Activated CD4-positive, alpha-beta memory T cell treated with anti-CD3 and anti-CD28 coated beads, Interleukin-2, amount 10 ng/mL, durations not matched to agents 7 days and 5 days (primary cell): Measurements from ENCODE around the gene A4GALT. TPM values are rescaled to one million over a fixed set of nuclear protein-coding genes. Genes with fewer than 3 reads are reported as not detected.

ENCODE experiments used
- CTCF ChIA-PET: fragments of 350-600 bp; sonication (Branson Sonifier 250); formaldehyde crosslinking; loops from one replicate; lab custom pipeline; 2021; ENCODE audit warnings: antibody characterized with exemption, inconsistent platforms; lab: Charles Lee
- POLR2A ChIA-PET: fragments of 350-600 bp; sonication (Branson Sonifier 250); formaldehyde crosslinking; loops from one replicate; lab custom pipeline; 2021; ENCODE audit warnings: antibody characterized with exemption; lab: Charles Lee
- DNase-seq: peaks from one replicate; pipeline ENCODE4 v3.0.0-alpha.2; 2020
- H3K27ac Mint-ChIP-seq: one replicate; pipeline ENCODE4 v1.8.0; 2021; ENCODE audit warnings: mild to moderate bottlenecking, mixed read lengths
- H3K27me3 Mint-ChIP-seq: one replicate; pipeline ENCODE4 v1.8.0; 2021; ENCODE audit warnings: mixed read lengths
- H3K36me3 Mint-ChIP-seq: one replicate; pipeline ENCODE4 v1.8.0; 2021; ENCODE audit warnings: low read depth, mixed read lengths
- H3K4me1 Mint-ChIP-seq: one replicate; pipeline ENCODE4 v1.8.0; 2021; ENCODE audit warnings: mixed read lengths
- H3K4me3 Mint-ChIP-seq: one replicate; pipeline ENCODE4 v1.8.0; 2021; ENCODE audit warnings: mild to moderate bottlenecking, mixed read lengths
- H3K9me3 Mint-ChIP-seq: one replicate; pipeline ENCODE4 v1.8.0; 2021; ENCODE audit warnings: mixed read lengths
- total RNA-seq, 2 experiments: library from RNA; stranded (reverse); gene quantifications; one replicate each; pipeline ENCODE4 v1.2.3, GENCODE V29; 2021

A4GALT gene
- total RNA-seq, 2 experiments from 2014 or later = 0.58 to 0.63 TPM

- Mint-ChIP-seq H3K27ac (no peak overlapping the region), H3K27me3 (no peaks in the 10 kb centered on the region), H3K36me3 (peaks cover 3% of the 10 kb centered on the region), H3K4me3 (no peak overlapping the region), H3K9me3 (no peaks in the 10 kb centered on the region), H3K4me1 (peaks cover 29% of the 10 kb centered on the region)
- POLR2A ChIA-PET = interaction anchor here (3.9 to 5.8 kb wide), 2 partner anchors 30 kb away, joined by 29 to 79 read pairs; partner anchors contain the start of gene POLDIP3
- CTCF ChIA-PET = no interaction called here
- DNase-seq = no peak
These were observed 75.2 kb downstream of the A4GALT start for GRCh38 chr22:42645341-42645937.

DNA sequence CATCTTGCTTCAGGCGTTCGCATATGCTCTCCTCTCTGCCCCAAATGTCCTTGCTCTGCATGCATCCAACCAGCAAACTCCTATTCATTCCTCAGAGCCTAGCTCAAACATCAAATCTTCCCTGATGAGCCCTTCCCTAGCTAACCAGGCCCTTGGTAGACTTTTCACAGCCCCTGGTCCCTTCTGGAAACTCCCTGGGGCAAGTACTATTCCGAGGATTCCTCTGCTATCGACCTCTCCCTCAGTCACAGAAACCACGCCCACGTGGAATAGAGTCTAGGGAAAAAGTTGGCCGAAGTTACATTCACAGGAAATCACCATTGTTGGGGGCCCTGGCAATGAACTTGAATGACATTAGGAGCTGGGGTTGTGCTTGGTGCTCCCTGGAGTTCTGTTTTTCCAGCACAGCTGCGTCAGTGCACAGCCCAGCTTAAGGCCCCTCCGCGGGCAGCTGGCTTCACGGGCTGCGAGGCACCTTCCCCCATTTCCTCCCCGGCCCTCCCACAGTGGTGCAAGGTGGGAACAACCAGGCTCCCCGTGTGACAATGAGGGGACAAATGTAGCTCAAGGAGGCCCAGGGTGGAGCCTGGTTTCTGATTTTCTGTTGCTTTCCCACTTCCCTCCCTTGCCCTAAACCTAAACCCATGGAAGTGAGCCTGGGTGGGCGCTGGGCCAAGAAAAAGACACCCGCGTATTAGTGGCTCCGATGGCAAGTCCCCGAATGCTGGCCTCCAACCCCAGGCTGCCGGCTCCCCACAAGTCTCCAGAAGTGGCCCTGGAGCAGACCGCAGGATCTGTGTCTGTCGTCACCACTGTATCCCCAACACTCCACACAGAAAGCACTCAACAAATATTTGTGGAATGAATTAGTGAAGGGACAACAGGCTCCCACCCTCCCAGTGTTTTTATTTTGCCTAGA, 76.0 kb downstream of the A4GALT start:
- Mint-ChIP-seq H3K4me1 (peaks cover 28% of the 10 kb centered on the region), H3K4me3 (no peak overlapping the region), H3K9me3 (no peaks in the 10 kb centered on the region), H3K27ac (no peak overlapping the region), H3K27me3 (no peaks in the 10 kb centered on the region), H3K36me3 (peaks cover 3% of the 10 kb centered on the region)
- ChIA-PET POLR2A (interaction anchor here (3.9 kb wide), 1 partner anchor 29 kb away, joined by 29 read pairs; the partner anchor contains the start of gene POLDIP3), CTCF (interaction anchor here (0.5 kb wide), 2 partner anchors 118 to 482 kb away, joined by 3 read pairs; no protein-coding TSS in a partner anchor)
- no peak for DNase-seq

GRCh38 chr22:42643634-42644421, 76.8 kb downstream of the A4GALT start:
- no peak overlapping the region for H3K27ac Mint-ChIP-seq

DNA sequence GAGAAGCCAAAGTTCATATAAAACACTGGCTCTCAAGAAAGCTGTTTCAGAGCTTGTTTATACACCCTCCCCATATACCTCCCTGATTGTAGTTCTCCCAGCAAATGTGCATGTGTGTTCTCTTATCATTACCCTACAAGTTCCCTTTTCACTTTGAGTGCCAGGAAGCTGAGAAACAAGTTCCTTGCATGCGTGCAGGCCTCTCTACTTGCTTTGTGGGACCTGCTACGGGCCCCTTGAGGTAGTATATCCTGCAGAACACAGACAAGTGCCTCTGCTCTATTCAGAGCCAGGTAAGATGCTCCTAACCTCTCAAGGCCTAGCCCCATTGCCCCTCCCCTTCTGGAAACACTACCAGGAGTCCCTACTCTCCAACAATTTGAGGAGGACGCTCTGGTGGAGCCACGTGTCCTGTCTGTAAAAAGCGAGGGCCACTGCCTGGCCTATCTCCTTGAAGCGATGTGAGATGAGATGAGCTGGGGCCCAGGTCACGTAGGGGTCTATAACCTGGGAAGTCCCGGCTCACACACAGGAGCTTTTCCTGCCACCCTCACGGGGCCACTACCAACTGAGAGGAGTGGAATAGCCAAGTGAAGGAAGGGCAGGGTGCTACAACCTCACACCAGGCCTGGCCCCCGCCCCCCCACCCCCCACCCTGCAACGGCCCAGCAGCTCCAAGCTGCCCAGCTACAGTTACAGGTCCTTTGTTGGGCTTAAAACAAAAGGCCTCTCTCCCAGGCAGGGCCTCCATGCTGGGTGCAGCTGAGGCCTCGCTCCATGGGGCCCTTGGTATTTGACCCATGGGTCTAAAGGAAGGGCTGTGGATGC, 77.7 kb downstream of the A4GALT start:
- H3K4me1 Mint-ChIP-seq = peaks cover 19% of the 10 kb centered on the region
- ChIA-PET CTCF (no interaction called here), POLR2A (interaction anchor here (3.9 kb wide), 1 partner anchor 27 kb away, joined by 29 read pairs; the partner anchor contains the start of gene POLDIP3)
- DNase-seq = no peak
- no peak overlapping the region for H3K27ac Mint-ChIP-seq
- H3K4me3 Mint-ChIP-seq = no peak overlapping the region
- no peaks in the 10 kb centered on the region for H3K36me3 Mint-ChIP-seq
- H3K9me3 Mint-ChIP-seq = no peaks in the 10 kb centered on the region
- H3K27me3 Mint-ChIP-seq = no peaks in the 10 kb centered on the region

More at GRCh38 chr22:42643634-42644421, 76.8 kb downstream of the A4GALT start:
- H3K9me3 Mint-ChIP-seq = no peaks in the 10 kb centered on the region
- ChIA-PET POLR2A (interaction anchor here (3.9 kb wide), 1 partner anchor 28 kb away, joined by 29 read pairs; the partner anchor contains the start of gene POLDIP3), CTCF (no interaction called here)
- no peak for DNase-seq
- no peaks in the 10 kb centered on the region for H3K27me3 Mint-ChIP-seq
- H3K36me3 Mint-ChIP-seq = peaks cover 3% of the 10 kb centered on the region
- H3K4me1 Mint-ChIP-seq = peaks cover 27% of the 10 kb centered on the region
- no peak overlapping the region for H3K4me3 Mint-ChIP-seq

Other genes with a start within 250 kb of the A4GALT start
- 10 to 100 TPM; 58.8 to 62.5 TPM for gene RRP7A, start 201.1 kb downstream of the A4GALT start, total RNA-seq
- gene SERHL2, start 166.9 kb downstream of the A4GALT start, total RNA-seq = under 1 TPM; 0.55 to 0.81 TPM
- gene POLDIP3, start 106.0 kb downstream of the A4GALT start, total RNA-seq = 10 to 100 TPM; 71.4 to 74.7 TPM
- 1 to 10 TPM; 1.2 to 1.3 TPM for gene ATP5MGL, start 80.3 kb downstream of the A4GALT start, total RNA-seq
- 10 to 100 TPM; 68.4 to 74.3 TPM for gene CYB5R3, start 71.5 kb downstream of the A4GALT start, total RNA-seq
- gene ARFGAP3, start 136.4 kb upstream of the A4GALT start, total RNA-seq = 10 to 100 TPM; 41.1 to 42.1 TPM